Neural cell (in vitro differentiated cells): ENCODE results near the gene EIF3I.

Experiments
- CTCF ChIP-seq: fragments of 450-650 bp; IDR thresholded peaks from 2 replicates; pipeline ENCODE4 v1.5.1; 2014; ENCODE audit warnings: antibody characterized with exemption, mild to moderate bottlenecking, moderate library complexity; ENCODE audit not compliant: poor library complexity, severe bottlenecking
- EZH2 ChIP-seq: fragments of 200-600, 300-800 bp; shearing (Covaris generic), sonication (generic); IDR thresholded peaks from 2 replicates; pipeline ENCODE4 v1.6.1; 2014; ENCODE audit warnings: antibody characterized with exemption, low read length, borderline replicate concordance, mild to moderate bottlenecking; ENCODE audit not compliant: insufficient read depth, poor library complexity, severe bottlenecking
- REST ChIP-seq: IDR thresholded peaks from 2 replicates; pipeline ENCODE4 v1.6.1; 2012; ENCODE audit warnings: borderline replicate concordance
- TAF1 ChIP-seq: IDR thresholded peaks from 2 replicates; pipeline ENCODE4 v1.6.1; 2012; ENCODE audit warnings: low read depth

- TF ChIP-seq CTCF: no peak
- TF ChIP-seq TAF1: no peak
- TF ChIP-seq REST: no peak
- TF ChIP-seq EZH2: no peak
These were observed 49.5 kb upstream of the EIF3I start for GRCh38 chr1:32172621-32173245.
